Liver (tissue), 1 donor: ENCODE results near the gene MPPE1.

ENCODE experiments used
- HNF4G ChIP-seq: IDR thresholded peaks from 2 replicates; pipeline ENCODE4 v1.6.1; 2016; ENCODE audit warnings: antibody characterized with exemption
- TAF1 ChIP-seq: conservative IDR thresholded peaks from 2 replicates; pipeline ENCODE4 v1.6.1; 2016; ENCODE audit warnings: antibody characterized with exemption, mild to moderate bottlenecking
- donor health status: healthy.

DNA sequence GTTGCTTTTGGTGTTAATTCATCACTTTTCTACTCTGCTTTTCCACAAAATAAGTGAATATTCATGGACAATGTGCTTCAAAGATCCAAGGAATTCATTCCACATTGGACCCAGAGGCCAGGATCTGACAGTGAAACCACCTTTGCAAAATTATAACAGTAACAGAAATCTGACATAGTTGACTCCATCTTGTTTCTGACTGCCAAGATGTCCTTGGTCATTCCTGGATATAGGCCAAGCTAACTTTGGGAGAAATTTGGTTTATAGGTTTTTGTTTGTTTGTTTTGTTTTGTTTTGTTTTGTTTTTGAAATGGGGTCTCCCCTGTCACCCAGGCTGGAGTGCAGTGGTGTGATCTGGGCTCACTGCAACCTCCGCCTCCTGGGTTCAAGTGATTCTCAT, 10.3 kb downstream of the MPPE1 start:
- no peak for TF ChIP-seq TAF1
- TF ChIP-seq HNF4G = no peak
